Hindlimb muscle (tissue), 1 donor: ENCODE results near the gene PANX1. TPM values are rescaled to one million over a fixed set of nuclear protein-coding genes. Genes with fewer than 3 reads are reported as not detected.
"Not testable (repeated sequence)": the region's sequence is repeated elsewhere in the genome, so short reads cannot be mapped to it uniquely, and the experiment has no call there.

ENCODE experiments used
- DNase-seq: peaks from one replicate; pipeline ENCODE4 v3.0.0-alpha.2; 2013
- polyA plus RNA-seq: library from polyadenylated mRNA; unstranded; fragments of 120-200 nt; gene quantifications from one replicate; pipeline ENCODE4 v1.2.1, GENCODE V29; 2013; ENCODE audit not compliant: insufficient read length

PANX1 gene
- polyA plus RNA-seq, 1 donor: 21.0 TPM

GRCh38 chr11:94150056-94150455 lies 21.4 kb downstream of the PANX1 start:
- DNase-seq: no peak

- no peak for DNase-seq
Measured at GRCh38 chr11:94150704-94151685, 22.4 kb downstream of the PANX1 start.

- DNase-seq: no peak
Measured at GRCh38 chr11:94151903-94152677, 23.4 kb downstream of the PANX1 start.

GRCh38 chr11:94152678-94153065 lies 24.0 kb downstream of the PANX1 start:
- no peak for DNase-seq

- no peak for DNase-seq
Measured at GRCh38 chr11:94153320-94153719, 24.7 kb downstream of the PANX1 start.

- no peak for DNase-seq
Measured at GRCh38 chr11:94154095-94154856, 25.6 kb downstream of the PANX1 start.

- DNase-seq: not testable (repeated sequence)
Measured at GRCh38 chr11:94157339-94157738, 28.7 kb downstream of the PANX1 start.

- no peak for DNase-seq
Measured at GRCh38 chr11:94168882-94169281, 40.2 kb downstream of the PANX1 start.

- no peak for DNase-seq
Measured at GRCh38 chr11:94169516-94169915, 40.9 kb downstream of the PANX1 start.

- no peak for DNase-seq
Measured at GRCh38 chr11:94169930-94170545, 41.4 kb downstream of the PANX1 start.

- DNase-seq: no peak
Measured at GRCh38 chr11:94170953-94171352, 42.3 kb downstream of the PANX1 start.

- DNase-seq: no peak
Measured at GRCh38 chr11:94171693-94172440, 43.2 kb downstream of the PANX1 start.

- no peak for DNase-seq
Measured at GRCh38 chr11:94175535-94175934, 46.9 kb downstream of the PANX1 start.

- DNase-seq: no peak
Measured at GRCh38 chr11:94178331-94178730, 49.7 kb downstream of the PANX1 start.

- DNase-seq: no peak
Measured at GRCh38 chr11:94179696-94180095, 51.1 kb downstream of the PANX1 start.

- no peak for DNase-seq
Measured at GRCh38 chr11:94181526-94181925, 52.9 kb downstream of the PANX1 start.

GRCh38 chr11:94181943-94182342 lies 53.3 kb downstream of the PANX1 start:
- no peak for DNase-seq

GRCh38 chr11:94183251-94183885 lies 54.7 kb downstream of the PANX1 start:
- no peak for DNase-seq

- DNase-seq: peak; percentile 17
Measured at GRCh38 chr11:94183886-94184264, 55.2 kb downstream of the PANX1 start.

GRCh38 chr11:94184362-94184761 lies 55.7 kb downstream of the PANX1 start:
- DNase-seq: no peak

GRCh38 chr11:94184846-94185245 lies 56.2 kb downstream of the PANX1 start:
- DNase-seq: no peak
